A375 (cell line): ENCODE measurements around the gene KLF17. TPM values are rescaled to one million over a fixed set of nuclear protein-coding genes. Genes with fewer than 3 reads are reported as not detected.

Experiments
- small RNA-seq: library from RNA; depleted of rRNA; stranded (forward); fragments of <200 nt; gene quantifications from one replicate; pipeline ENCODE3, GENCODE V24; 2014
- total RNA-seq: library from RNA; depleted of rRNA; stranded (reverse); fragments of >200 nt; shearing (Covaris generic); gene quantifications from 2 replicates; pipeline ENCODE4 v1.2.3, GENCODE V29; 2014; rRNA removed

KLF17 gene
- 0.21 and 0.34 TPM in 2 replicates for total RNA-seq

GRCh38 chr1:44118682-44119081 is at the start of gene KLF17:
TSS of gene KLF17 (plus strand) at chr1:44118821. CDS start at chr1:44118908, 87 bp downstream.

GRCh38 chr1:44141531-44141930 is 22.9 kb downstream of the KLF17 start, which contains the start of gene KLF18:
TSS of gene KLF18 (minus strand) at chr1:44141631. CDS start at chr1:44141631, 0 bp downstream.

Small RNA genes lying within 50 kb of the gene (small RNA-seq; reads per million reads assigned to genes)
- not detected for gene AL035417.1
- not detected for gene OOSP1P1
- gene RF00019: not detected
- gene RN7SL479P: not detected

Other genes with a start within 250 kb of the KLF17 start
- gene ARTN, start 185.0 kb upstream of the KLF17 start, total RNA-seq: 0.34 and 1.4 TPM in 2 replicates
- 17.7 and 20.1 TPM in 2 replicates for gene IPO13, start 171.9 kb upstream of the KLF17 start, total RNA-seq
- gene DPH2, start 148.8 kb upstream of the KLF17 start, total RNA-seq: 67.6 and 71.5 TPM in 2 replicates
- gene ATP6V0B, start 143.9 kb upstream of the KLF17 start, total RNA-seq: 152 and 172 TPM in 2 replicates
- 76.8 and 82.3 TPM in 2 replicates for gene B4GALT2, start 139.6 kb upstream of the KLF17 start, total RNA-seq
- gene CCDC24, start 127.2 kb upstream of the KLF17 start, total RNA-seq: 6.8 and 6.9 TPM in 2 replicates
- gene SLC6A9, start 87.4 kb upstream of the KLF17 start, total RNA-seq: 15.0 and 17.3 TPM in 2 replicates
- not detected in 2 replicates for gene KLF18, start 22.8 kb downstream of the KLF17 start, total RNA-seq
- gene DMAP1, start 94.7 kb downstream of the KLF17 start, total RNA-seq: 27.5 and 39.8 TPM in 2 replicates
- 71.8 and 81.3 TPM in 2 replicates for gene ERI3, start 236.4 kb downstream of the KLF17 start, total RNA-seq